ENCODE results near the gene PDE6G. TPM values are rescaled to one million over a fixed set of nuclear protein-coding genes. Genes with fewer than 3 reads are reported as not detected.

PDE6G gene
- total and polyA plus RNA-seq, 2 experiments from 2014 or later, result 0.37 to 0.87 TPM

DNA sequence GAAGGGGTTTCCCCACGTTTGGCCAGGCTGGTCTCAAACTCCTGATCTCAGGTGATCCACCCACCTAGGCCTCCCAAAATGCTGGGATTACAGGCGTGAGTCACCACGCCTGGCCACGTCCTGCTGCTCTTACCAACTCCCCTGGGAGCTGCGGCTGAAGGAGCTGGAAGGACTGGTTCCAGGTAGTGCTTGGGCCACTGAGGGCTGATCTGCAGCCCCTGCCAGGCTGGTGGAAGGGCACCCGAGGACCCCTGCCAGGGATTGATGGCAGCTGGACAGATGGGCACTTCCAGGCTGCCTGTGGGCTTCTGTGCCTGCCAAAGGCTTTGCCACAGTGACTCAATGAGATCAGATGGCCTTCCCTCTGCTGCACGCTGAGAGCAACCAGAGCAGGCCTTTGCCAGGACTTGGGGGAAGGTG lies 7.7 kb upstream of the PDE6G start:
- no peak overlapping the region for H3K4me2 ChIP-seq
- no peaks in the 10 kb centered on the region for H3K9me2 ChIP-seq (replicated peaks; ENCODE audit: insufficient read depth)
- WGBS (ENCODE audit: low lambda C conversion rate, missing lambda C conversion rate), result 88% methylated on average over 7 of the region's 7 CpGs
- H2AFZ ChIP-seq, result no peak overlapping the region
- peaks cover 30% of the 10 kb centered on the region for H3K79me2 ChIP-seq
- H3K27me3 ChIP-seq, result no peaks in the 10 kb centered on the region
- DNase-seq (ENCODE audit: low spot score), result no peak
- H3K27ac ChIP-seq, result no peak overlapping the region
- no peaks in the 10 kb centered on the region for H4K20me1 ChIP-seq (ENCODE audit: insufficient read depth, poor library complexity, severe bottlenecking)
- H3K9me3 ChIP-seq (ENCODE audit: low read depth), result no peaks in the 10 kb centered on the region
- peaks cover 15% of the 10 kb centered on the region for H3K4me1 ChIP-seq (ENCODE audit: insufficient read depth)
- no peaks in the 10 kb centered on the region for H3K36me3 ChIP-seq (replicated peaks; ENCODE audit: insufficient read depth, low read depth)
- TF ChIP-seq EZH2phosphoT487 (IDR thresholded peaks at IDR 0.05; ENCODE audit: low read depth, severe bottlenecking, unreplicated experiment) (no peak), EZH2 (IDR thresholded peaks at IDR 0.05; ENCODE audit: borderline replicate concordance) (no peak)
- TF ChIP-seq, protein P1, sequence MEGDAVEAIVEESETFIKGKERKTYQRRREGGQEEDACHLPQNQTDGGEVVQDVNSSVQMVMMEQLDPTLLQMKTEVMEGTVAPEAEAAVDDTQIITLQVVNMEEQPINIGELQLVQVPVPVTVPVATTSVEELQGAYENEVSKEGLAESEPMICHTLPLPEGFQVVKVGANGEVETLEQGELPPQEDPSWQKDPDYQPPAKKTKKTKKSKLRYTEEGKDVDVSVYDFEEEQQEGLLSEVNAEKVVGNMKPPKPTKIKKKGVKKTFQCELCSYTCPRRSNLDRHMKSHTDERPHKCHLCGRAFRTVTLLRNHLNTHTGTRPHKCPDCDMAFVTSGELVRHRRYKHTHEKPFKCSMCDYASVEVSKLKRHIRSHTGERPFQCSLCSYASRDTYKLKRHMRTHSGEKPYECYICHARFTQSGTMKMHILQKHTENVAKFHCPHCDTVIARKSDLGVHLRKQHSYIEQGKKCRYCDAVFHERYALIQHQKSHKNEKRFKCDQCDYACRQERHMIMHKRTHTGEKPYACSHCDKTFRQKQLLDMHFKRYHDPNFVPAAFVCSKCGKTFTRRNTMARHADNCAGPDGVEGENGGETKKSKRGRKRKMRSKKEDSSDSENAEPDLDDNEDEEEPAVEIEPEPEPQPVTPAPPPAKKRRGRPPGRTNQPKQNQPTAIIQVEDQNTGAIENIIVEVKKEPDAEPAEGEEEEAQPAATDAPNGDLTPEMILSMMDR (IDR thresholded peaks at IDR 0.05; ENCODE audit: poor library complexity), result no peak
- H3K4me3 ChIP-seq, result no peak overlapping the region

DNA sequence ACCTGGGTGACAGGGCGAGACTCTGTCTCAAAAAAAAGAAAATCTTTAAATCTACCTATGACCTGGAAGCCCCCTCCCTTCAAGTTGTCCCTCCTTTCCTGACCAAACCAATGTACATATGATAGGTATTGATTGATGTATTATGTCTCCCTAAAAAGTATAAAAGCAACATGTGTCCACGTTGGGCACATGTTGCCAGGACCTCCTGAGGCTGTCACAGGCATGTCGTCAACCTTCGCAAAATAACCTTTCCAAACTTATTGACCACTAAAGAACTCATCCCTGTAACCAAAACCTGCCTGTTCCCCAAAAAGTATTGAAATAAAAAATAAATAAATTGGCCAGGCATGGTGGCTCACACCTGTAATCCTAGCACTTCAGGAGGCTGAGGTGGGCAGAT lies 5.7 kb upstream of the PDE6G start:
- Histone ChIP-seq H3K27ac (no peak overlapping the region), H3K4me1 (ENCODE audit: insufficient read depth) (peaks cover 9% of the 10 kb centered on the region)

DNA sequence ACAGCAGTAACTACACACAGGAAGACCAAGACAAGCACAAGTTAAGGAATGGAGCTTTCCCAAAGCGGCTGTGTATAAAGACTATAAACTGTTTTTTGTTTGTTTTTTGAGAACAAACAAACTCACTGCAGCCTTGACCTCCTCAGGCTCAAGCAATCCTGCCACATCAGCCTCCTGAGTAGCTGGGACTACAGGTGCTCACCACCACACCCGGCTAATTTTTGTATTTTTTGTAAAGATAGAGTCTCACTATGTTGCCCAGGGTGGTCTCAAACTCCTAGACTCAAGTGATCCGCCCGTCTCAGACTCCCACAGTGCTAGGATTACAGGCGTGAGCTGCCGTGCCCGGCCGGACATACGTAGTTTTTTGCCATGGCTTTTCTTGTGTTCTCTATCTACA lies 4.1 kb upstream of the PDE6G start:
- Histone ChIP-seq H3K9me3 (ENCODE audit: low read depth) (no peaks in the 10 kb centered on the region), H2AFZ (no peak overlapping the region), H3K27me3 (no peaks in the 10 kb centered on the region), H4K20me1 (ENCODE audit: insufficient read depth, poor library complexity, severe bottlenecking) (no peaks in the 10 kb centered on the region), H3K4me1 (ENCODE audit: insufficient read depth) (peaks cover 4% of the 10 kb centered on the region), H3K36me3 (replicated peaks; ENCODE audit: insufficient read depth, low read depth) (no peaks in the 10 kb centered on the region), H3K27ac (no peak overlapping the region), H3K4me2 (no peak overlapping the region), H3K9me2 (replicated peaks; ENCODE audit: insufficient read depth) (no peaks in the 10 kb centered on the region), H3K79me2 (peaks cover 8% of the 10 kb centered on the region), H3K4me3 (no peak overlapping the region)
- no peak for DNase-seq (ENCODE audit: low spot score)
- TF ChIP-seq EZH2phosphoT487 (IDR thresholded peaks at IDR 0.05; ENCODE audit: low read depth, severe bottlenecking, unreplicated experiment) (no peak), EZH2 (IDR thresholded peaks at IDR 0.05; ENCODE audit: borderline replicate concordance) (no peak)
- TF ChIP-seq, protein P1 (IDR thresholded peaks at IDR 0.05; ENCODE audit: poor library complexity), result no peak
- WGBS (ENCODE audit: low lambda C conversion rate, missing lambda C conversion rate), result 96% methylated on average over 9 of the region's 9 CpGs

More for the DNA sequence above, 5.7 kb upstream of the PDE6G start:
- 92% methylated on average over 4 of the region's 4 CpGs for WGBS (ENCODE audit: low lambda C conversion rate, missing lambda C conversion rate)
- H3K4me2 ChIP-seq, result no peak overlapping the region
- H3K36me3 ChIP-seq (replicated peaks; ENCODE audit: insufficient read depth, low read depth), result no peaks in the 10 kb centered on the region
- H4K20me1 ChIP-seq (ENCODE audit: insufficient read depth, poor library complexity, severe bottlenecking), result no peaks in the 10 kb centered on the region
- H3K27me3 ChIP-seq, result no peaks in the 10 kb centered on the region
- TF ChIP-seq EZH2 (IDR thresholded peaks at IDR 0.05; ENCODE audit: borderline replicate concordance), result no peak
- TF ChIP-seq, protein P1 (IDR thresholded peaks at IDR 0.05; ENCODE audit: poor library complexity), result no peak
- TF ChIP-seq EZH2phosphoT487 (IDR thresholded peaks at IDR 0.05; ENCODE audit: low read depth, severe bottlenecking, unreplicated experiment), result no peak
- no peak overlapping the region for H3K4me3 ChIP-seq
- no peak overlapping the region for H2AFZ ChIP-seq
- peaks cover 13% of the 10 kb centered on the region for H3K79me2 ChIP-seq
- no peak for DNase-seq (ENCODE audit: low spot score)
- H3K9me3 ChIP-seq (ENCODE audit: low read depth), result no peaks in the 10 kb centered on the region
- H3K9me2 ChIP-seq (replicated peaks; ENCODE audit: insufficient read depth), result no peaks in the 10 kb centered on the region

DNA sequence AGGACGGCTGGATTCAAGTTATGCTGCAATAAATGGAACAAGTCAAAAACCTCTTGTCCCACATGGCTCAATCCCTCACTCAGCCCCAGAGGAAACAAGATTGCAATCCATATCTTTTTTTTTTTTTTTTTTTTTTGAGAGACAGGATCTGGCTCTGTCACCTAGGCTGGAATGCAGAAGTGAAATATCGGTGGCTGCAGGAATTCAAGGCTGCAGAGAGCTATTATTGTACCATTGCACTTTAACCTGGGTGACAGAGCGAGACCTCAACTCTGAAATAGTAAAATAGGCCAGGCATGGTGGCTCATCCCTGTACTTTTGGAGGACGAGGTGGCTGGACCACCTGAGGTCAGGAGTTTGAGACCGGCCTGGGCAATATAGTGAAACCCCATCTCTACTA lies 2.7 kb upstream of the PDE6G start:
- H3K9me3 ChIP-seq (ENCODE audit: low read depth), result no peaks in the 10 kb centered on the region
- TF ChIP-seq, protein P1 (IDR thresholded peaks at IDR 0.05; ENCODE audit: poor library complexity), result no peak
- TF ChIP-seq EZH2 (IDR thresholded peaks at IDR 0.05; ENCODE audit: borderline replicate concordance) (no peak), EZH2phosphoT487 (IDR thresholded peaks at IDR 0.05; ENCODE audit: low read depth, severe bottlenecking, unreplicated experiment) (no peak)
- H4K20me1 ChIP-seq (ENCODE audit: insufficient read depth, poor library complexity, severe bottlenecking), result no peaks in the 10 kb centered on the region
- 87% methylated on average over 5 of the region's 5 CpGs for WGBS (ENCODE audit: low lambda C conversion rate, missing lambda C conversion rate)
- no peak overlapping the region for H2AFZ ChIP-seq
- DNase-seq (ENCODE audit: low spot score), result no peak
- H3K79me2 ChIP-seq, result no peaks in the 10 kb centered on the region
- no peaks in the 10 kb centered on the region for H3K9me2 ChIP-seq (replicated peaks; ENCODE audit: insufficient read depth)
- H3K4me3 ChIP-seq, result no peak overlapping the region
- H3K4me2 ChIP-seq, result no peak overlapping the region
- H3K36me3 ChIP-seq (replicated peaks; ENCODE audit: insufficient read depth, low read depth), result no peaks in the 10 kb centered on the region
- no peaks in the 10 kb centered on the region for H3K4me1 ChIP-seq (ENCODE audit: insufficient read depth)
- no peaks in the 10 kb centered on the region for H3K27me3 ChIP-seq
- no peak overlapping the region for H3K27ac ChIP-seq

Data from hepatocyte (in vitro differentiated cells).